ENCODE results near the gene BACE2. TPM values are rescaled to one million over a fixed set of nuclear protein-coding genes. Genes with fewer than 3 reads are reported as not detected.

BACE2 gene
- total and polyA plus RNA-seq, 2 experiments from 2014 or later = 28.4 to 37.0 TPM

- H3K9me3 ChIP-seq (ENCODE audit: low read depth) = no peaks in the 10 kb centered on the region
- no peaks in the 10 kb centered on the region for H3K36me3 ChIP-seq (replicated peaks; ENCODE audit: insufficient read depth, low read depth)
- no peaks in the 10 kb centered on the region for H3K9me2 ChIP-seq (replicated peaks; ENCODE audit: insufficient read depth)
- H3K27ac ChIP-seq = no peak overlapping the region
- H2AFZ ChIP-seq = no peak overlapping the region
- no peak for DNase-seq (ENCODE audit: low spot score)
- no peak for TF ChIP-seq EZH2 (IDR thresholded peaks at IDR 0.05; ENCODE audit: borderline replicate concordance)
- TF ChIP-seq EZH2phosphoT487 (IDR thresholded peaks at IDR 0.05; ENCODE audit: low read depth, severe bottlenecking, unreplicated experiment) = no peak
- TF ChIP-seq, protein P1, sequence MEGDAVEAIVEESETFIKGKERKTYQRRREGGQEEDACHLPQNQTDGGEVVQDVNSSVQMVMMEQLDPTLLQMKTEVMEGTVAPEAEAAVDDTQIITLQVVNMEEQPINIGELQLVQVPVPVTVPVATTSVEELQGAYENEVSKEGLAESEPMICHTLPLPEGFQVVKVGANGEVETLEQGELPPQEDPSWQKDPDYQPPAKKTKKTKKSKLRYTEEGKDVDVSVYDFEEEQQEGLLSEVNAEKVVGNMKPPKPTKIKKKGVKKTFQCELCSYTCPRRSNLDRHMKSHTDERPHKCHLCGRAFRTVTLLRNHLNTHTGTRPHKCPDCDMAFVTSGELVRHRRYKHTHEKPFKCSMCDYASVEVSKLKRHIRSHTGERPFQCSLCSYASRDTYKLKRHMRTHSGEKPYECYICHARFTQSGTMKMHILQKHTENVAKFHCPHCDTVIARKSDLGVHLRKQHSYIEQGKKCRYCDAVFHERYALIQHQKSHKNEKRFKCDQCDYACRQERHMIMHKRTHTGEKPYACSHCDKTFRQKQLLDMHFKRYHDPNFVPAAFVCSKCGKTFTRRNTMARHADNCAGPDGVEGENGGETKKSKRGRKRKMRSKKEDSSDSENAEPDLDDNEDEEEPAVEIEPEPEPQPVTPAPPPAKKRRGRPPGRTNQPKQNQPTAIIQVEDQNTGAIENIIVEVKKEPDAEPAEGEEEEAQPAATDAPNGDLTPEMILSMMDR (IDR thresholded peaks at IDR 0.05; ENCODE audit: poor library complexity) = no peak
- no peak overlapping the region for H3K4me3 ChIP-seq
- 76% methylated on average over 14 of the region's 14 CpGs for WGBS (ENCODE audit: low lambda C conversion rate, missing lambda C conversion rate)
- H3K4me2 ChIP-seq = no peak overlapping the region
- no peaks in the 10 kb centered on the region for H3K27me3 ChIP-seq
- no peaks in the 10 kb centered on the region for H3K4me1 ChIP-seq (ENCODE audit: insufficient read depth)
- peaks cover 3% of the 10 kb centered on the region for H3K79me2 ChIP-seq
- H4K20me1 ChIP-seq (ENCODE audit: insufficient read depth, poor library complexity, severe bottlenecking) = no peaks in the 10 kb centered on the region
Observed at GRCh38 chr21:41210426-41211059, 42.6 kb downstream of the BACE2 start.

GRCh38 chr21:41211060-41211805, 43.3 kb downstream of the BACE2 start:
- no peak overlapping the region for H3K4me2 ChIP-seq
- no peaks in the 10 kb centered on the region for H4K20me1 ChIP-seq (ENCODE audit: insufficient read depth, poor library complexity, severe bottlenecking)
- no peak overlapping the region for H2AFZ ChIP-seq
- H3K4me1 ChIP-seq (ENCODE audit: insufficient read depth) = no peaks in the 10 kb centered on the region
- H3K4me3 ChIP-seq = no peak overlapping the region
- no peaks in the 10 kb centered on the region for H3K9me2 ChIP-seq (replicated peaks; ENCODE audit: insufficient read depth)
- TF ChIP-seq, protein P1 (IDR thresholded peaks at IDR 0.05; ENCODE audit: poor library complexity) = no peak
- no peak for TF ChIP-seq EZH2 (IDR thresholded peaks at IDR 0.05; ENCODE audit: borderline replicate concordance)
- no peak for TF ChIP-seq EZH2phosphoT487 (IDR thresholded peaks at IDR 0.05; ENCODE audit: low read depth, severe bottlenecking, unreplicated experiment)
- peaks cover 5% of the 10 kb centered on the region for H3K79me2 ChIP-seq
- no peak for DNase-seq (ENCODE audit: low spot score)
- H3K9me3 ChIP-seq (ENCODE audit: low read depth) = no peaks in the 10 kb centered on the region
- no peak overlapping the region for H3K27ac ChIP-seq
- no peaks in the 10 kb centered on the region for H3K27me3 ChIP-seq
- no peaks in the 10 kb centered on the region for H3K36me3 ChIP-seq (replicated peaks; ENCODE audit: insufficient read depth, low read depth)
- 86% methylated on average over 8 of the region's 8 CpGs for WGBS (ENCODE audit: low lambda C conversion rate, missing lambda C conversion rate)

- H3K4me2 ChIP-seq = no peak overlapping the region
- no peaks in the 10 kb centered on the region for H3K27me3 ChIP-seq
- H3K4me3 ChIP-seq = no peak overlapping the region
- peaks cover 12% of the 10 kb centered on the region for H3K4me1 ChIP-seq (ENCODE audit: insufficient read depth)
- no peak for DNase-seq (ENCODE audit: low spot score)
- 48% methylated on average over 5 of the region's 5 CpGs for WGBS (ENCODE audit: low lambda C conversion rate, missing lambda C conversion rate)
- H3K36me3 ChIP-seq (replicated peaks; ENCODE audit: insufficient read depth, low read depth) = no peaks in the 10 kb centered on the region
- no peaks in the 10 kb centered on the region for H3K9me3 ChIP-seq (ENCODE audit: low read depth)
- H4K20me1 ChIP-seq (ENCODE audit: insufficient read depth, poor library complexity, severe bottlenecking) = no peaks in the 10 kb centered on the region
- no peaks in the 10 kb centered on the region for H3K9me2 ChIP-seq (replicated peaks; ENCODE audit: insufficient read depth)
- H3K27ac ChIP-seq = no peak overlapping the region
- TF ChIP-seq EZH2 (IDR thresholded peaks at IDR 0.05; ENCODE audit: borderline replicate concordance) = no peak
- TF ChIP-seq, protein P1 (IDR thresholded peaks at IDR 0.05; ENCODE audit: poor library complexity) = no peak
- no peak overlapping the region for H2AFZ ChIP-seq
- peaks cover 3% of the 10 kb centered on the region for H3K79me2 ChIP-seq
Observed at GRCh38 chr21:41213021-41213420, 45.1 kb downstream of the BACE2 start.
